Rectal smooth muscle tissue (tissue), 1 donor: Measurements from ENCODE around the gene KLHL36.
"Not testable (repeated sequence)": the region's sequence is repeated elsewhere in the genome, so short reads cannot be mapped to it uniquely, and the experiment has no call there.

Experiments used
- H3K27ac ChIP-seq: one replicate; pipeline ENCODE4 v1.7.0; 2013; ENCODE audit warnings: low read depth, low read length, inconsistent platforms
- H3K27me3 ChIP-seq: one replicate; pipeline ENCODE4 v1.7.0; 2013; ENCODE audit warnings: low read length; ENCODE audit not compliant: control insufficient read depth, insufficient read depth
- H3K36me3 ChIP-seq: one replicate; pipeline ENCODE4 v1.7.0; 2013; ENCODE audit warnings: low read length; ENCODE audit not compliant: control insufficient read depth, insufficient read depth
- H3K4me1 ChIP-seq: one replicate; pipeline ENCODE4 v1.7.0; 2013; ENCODE audit warnings: low read length; ENCODE audit not compliant: control insufficient read depth, insufficient read depth
- H3K4me3 ChIP-seq: one replicate; pipeline ENCODE4 v1.7.0; 2013; ENCODE audit warnings: low read length
- H3K9ac ChIP-seq: one replicate; pipeline ENCODE4 v1.7.0; 2013; ENCODE audit warnings: low read length

Gene KLHL36

DNA sequence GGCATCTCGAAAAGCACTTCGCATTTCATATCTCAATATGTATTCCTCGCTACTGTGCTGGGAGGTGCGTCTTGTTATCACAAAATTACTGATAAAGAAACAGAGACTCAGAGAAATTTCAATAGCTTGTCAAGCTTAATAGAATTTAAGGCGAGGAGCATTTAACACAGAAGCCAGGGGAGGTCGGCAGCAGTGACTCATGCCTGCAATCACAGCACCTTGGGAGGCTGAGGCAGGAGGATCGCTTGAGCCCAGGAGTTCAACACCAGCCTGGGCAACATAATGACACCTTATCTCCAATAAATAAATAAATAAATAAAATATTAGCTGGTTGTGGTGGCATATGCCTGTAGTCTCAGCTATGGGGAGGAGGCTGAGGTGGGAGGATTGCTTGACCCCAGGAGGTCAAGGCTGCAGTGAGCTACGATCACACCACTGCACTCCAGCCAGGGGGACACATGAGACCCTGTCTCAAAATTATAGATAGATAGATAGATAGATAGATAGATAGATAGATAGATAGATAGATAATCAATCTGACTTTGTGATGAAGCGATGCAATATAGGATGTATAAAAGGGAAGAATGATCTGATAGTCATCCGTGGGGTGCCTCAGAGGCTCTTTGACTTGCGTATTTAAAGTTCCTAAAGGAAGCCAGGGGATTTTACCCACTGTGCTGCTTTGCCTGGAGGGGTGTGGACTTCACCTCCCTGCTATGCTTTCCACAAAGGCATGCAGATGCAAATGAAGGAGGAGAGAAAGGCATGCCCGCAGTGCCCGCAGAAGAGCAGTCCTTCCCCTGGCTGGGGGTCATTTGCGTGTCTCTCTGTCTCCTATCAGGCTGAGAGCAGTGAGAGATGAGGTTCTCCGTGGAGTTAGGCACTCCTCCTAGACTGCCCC is 35.6 kb downstream of the KLHL36 start:
- H3K9ac ChIP-seq, result no peak overlapping the region
- no peaks in the 10 kb centered on the region for H3K4me1 ChIP-seq
- H3K27me3 ChIP-seq, result no peaks in the 10 kb centered on the region
- H3K27ac ChIP-seq, result no peak overlapping the region
- H3K36me3 ChIP-seq, result no peaks in the 10 kb centered on the region
- H3K4me3 ChIP-seq, result no peak overlapping the region

DNA sequence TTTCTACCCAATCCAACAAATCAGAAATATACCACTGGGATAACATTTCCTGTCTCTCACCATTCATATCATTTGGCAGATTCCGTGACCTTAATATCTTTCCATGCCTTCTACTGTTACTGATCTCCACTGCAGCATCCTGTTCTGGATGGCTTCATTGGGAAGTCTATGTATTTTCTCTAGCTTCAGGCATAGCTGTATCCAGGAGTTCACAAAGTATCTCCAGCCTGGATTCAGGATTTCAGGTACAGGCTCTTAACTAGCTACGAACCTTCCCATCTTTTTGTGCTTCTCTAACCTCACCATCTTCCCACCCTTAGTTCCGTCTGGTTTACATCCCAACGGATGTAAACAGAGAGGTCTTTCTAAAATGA is 36.3 kb downstream of the KLHL36 start:
- Histone ChIP-seq H3K4me3 (no peak overlapping the region), H3K9ac (no peak overlapping the region), H3K27ac (no peak overlapping the region), H3K4me1 (no peaks in the 10 kb centered on the region), H3K27me3 (no peaks in the 10 kb centered on the region), H3K36me3 (no peaks in the 10 kb centered on the region)

DNA sequence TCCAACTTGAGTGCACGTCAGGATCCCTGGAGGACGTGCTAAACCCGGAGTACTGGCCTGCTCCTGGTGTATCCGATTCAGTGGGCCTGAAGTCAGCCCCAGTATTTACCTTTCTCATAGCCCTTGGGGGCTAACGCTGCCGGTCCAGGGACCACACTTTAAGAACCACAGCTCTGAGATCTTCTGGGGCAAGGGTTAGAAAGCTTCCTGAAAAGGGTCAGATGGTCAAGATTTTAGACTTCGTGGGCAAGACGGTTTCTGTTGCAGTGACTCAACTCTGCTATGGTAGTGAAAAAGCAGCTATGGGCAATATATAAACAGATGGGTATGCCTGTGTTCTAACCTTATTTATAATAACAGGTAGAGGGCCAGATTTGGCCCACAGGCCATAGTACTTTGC is 36.9 kb downstream of the KLHL36 start:
- Histone ChIP-seq H3K9ac (no peak overlapping the region), H3K36me3 (no peaks in the 10 kb centered on the region), H3K4me3 (no peak overlapping the region), H3K27me3 (no peaks in the 10 kb centered on the region), H3K27ac (no peak overlapping the region), H3K4me1 (no peaks in the 10 kb centered on the region)

GRCh38 chr16:84686707-84687298 is 38.5 kb downstream of the KLHL36 start:
- Histone ChIP-seq H3K27ac (no peak overlapping the region), H3K27me3 (no peaks in the 10 kb centered on the region), H3K36me3 (no peaks in the 10 kb centered on the region), H3K4me1 (no peaks in the 10 kb centered on the region), H3K9ac (no peak overlapping the region), H3K4me3 (no peak overlapping the region)

GRCh38 chr16:84687715-84688114 is 39.4 kb downstream of the KLHL36 start:
- no peak overlapping the region for H3K9ac ChIP-seq
- H3K4me1 ChIP-seq, result no peaks in the 10 kb centered on the region
- no peaks in the 10 kb centered on the region for H3K36me3 ChIP-seq
- no peak overlapping the region for H3K27ac ChIP-seq
- H3K4me3 ChIP-seq, result no peak overlapping the region
- H3K27me3 ChIP-seq, result no peaks in the 10 kb centered on the region

- H3K27me3 ChIP-seq, H3K4me3 ChIP-seq, H3K4me1 ChIP-seq, H3K27ac ChIP-seq, H3K9ac ChIP-seq, H3K36me3 ChIP-seq: not testable (repeated sequence)
These were observed 39.9 kb downstream of the KLHL36 start for GRCh38 chr16:84688163-84688562.

DNA sequence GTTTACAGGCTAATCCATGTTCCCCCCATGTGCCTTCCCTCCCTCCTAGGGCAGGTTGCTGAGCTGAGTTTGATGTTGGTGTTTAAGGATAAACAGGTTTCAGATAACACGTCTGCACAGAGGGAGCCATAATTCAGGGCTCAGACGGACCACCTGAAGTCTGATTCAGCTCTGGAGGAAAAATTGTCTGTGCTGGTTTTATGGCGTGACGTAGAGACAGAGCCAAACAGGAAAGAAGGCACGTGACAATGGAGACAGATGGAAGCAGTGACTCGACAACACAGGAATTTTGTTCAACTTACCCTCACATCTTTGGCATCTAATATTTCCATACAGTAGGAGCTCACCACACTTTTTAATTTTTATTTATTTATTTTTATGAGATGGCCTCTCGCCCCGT is 40.8 kb downstream of the KLHL36 start:
- H3K4me3 ChIP-seq, result no peak overlapping the region

GRCh38 chr16:84690088-84690819 is 41.9 kb downstream of the KLHL36 start:
- no peaks in the 10 kb centered on the region for H3K36me3 ChIP-seq
- no peak overlapping the region for H3K4me3 ChIP-seq
- H3K27me3 ChIP-seq, result no peaks in the 10 kb centered on the region
- no peak overlapping the region for H3K27ac ChIP-seq
- no peak overlapping the region for H3K9ac ChIP-seq
- H3K4me1 ChIP-seq, result no peaks in the 10 kb centered on the region

More for the DNA sequence above, 40.8 kb downstream of the KLHL36 start:
- H3K9ac ChIP-seq, result no peak overlapping the region
- no peak overlapping the region for H3K27ac ChIP-seq
- no peaks in the 10 kb centered on the region for H3K4me1 ChIP-seq
- H3K36me3 ChIP-seq, result no peaks in the 10 kb centered on the region
- no peaks in the 10 kb centered on the region for H3K27me3 ChIP-seq

DNA sequence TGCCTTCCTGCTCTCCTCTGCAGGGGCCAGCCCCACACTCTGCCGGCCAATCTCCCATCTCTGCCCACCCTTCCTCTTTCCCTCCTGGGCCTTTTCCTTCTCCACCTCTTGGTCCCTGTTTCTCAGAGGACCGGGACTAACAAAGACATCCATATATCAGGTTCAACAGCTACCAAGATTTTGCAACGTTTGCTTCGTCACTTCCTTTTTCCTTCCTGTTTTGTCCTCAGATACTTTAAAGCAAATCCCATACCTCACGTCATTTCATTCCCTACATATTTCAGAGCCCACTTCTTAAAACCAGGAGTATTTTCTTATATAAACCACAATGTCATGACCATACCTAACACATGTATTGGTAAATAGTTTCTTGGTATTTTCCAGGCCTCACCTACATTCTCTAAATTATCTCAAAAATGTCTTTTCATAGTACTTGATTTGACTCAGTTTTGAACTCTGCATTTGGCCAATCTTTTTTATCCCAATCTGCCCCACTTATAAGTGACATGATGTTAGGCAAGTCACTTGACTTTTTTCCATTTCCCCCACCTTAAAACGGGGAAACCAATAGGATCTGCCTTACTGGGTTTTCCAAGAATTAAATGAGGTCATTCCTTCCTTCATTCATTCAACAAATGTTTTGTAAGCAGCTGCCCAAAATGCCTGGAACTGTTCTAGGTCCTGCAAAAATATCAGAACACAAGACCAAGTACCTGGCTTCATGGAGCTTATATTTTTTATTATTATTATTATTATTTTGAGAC is 44.3 kb downstream of the KLHL36 start:
- no peak overlapping the region for H3K9ac ChIP-seq
- no peak overlapping the region for H3K27ac ChIP-seq
- no peaks in the 10 kb centered on the region for H3K27me3 ChIP-seq
- no peak overlapping the region for H3K4me3 ChIP-seq
- no peaks in the 10 kb centered on the region for H3K36me3 ChIP-seq
- no peaks in the 10 kb centered on the region for H3K4me1 ChIP-seq

DNA sequence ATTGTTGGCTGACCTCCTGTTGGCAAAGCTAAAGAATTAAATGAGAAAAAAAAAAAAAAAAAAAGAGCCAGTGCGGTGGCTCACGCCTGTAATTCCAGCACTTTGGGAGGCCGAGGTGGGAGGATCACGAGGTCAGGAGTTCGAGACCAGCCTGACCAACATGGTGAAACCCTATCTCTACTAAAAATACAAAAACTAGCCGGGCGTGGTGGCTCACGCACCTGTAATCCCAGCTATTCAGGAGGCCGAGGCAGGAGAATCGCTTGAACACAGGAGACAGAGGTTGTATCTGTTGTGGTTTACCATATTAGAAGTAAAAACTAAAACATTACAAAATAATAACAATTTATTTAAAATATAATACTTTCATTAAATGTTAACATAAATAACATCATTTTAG is 45.6 kb downstream of the KLHL36 start:
- not testable (repeated sequence) for H3K4me3 ChIP-seq, H3K36me3 ChIP-seq, H3K27me3 ChIP-seq, H3K27ac ChIP-seq, H3K4me1 ChIP-seq, H3K9ac ChIP-seq

GRCh38 chr16:84694980-84695379 is 46.7 kb downstream of the KLHL36 start:
- no peaks in the 10 kb centered on the region for H3K36me3 ChIP-seq
- H3K4me1 ChIP-seq, result no peaks in the 10 kb centered on the region
- no peak overlapping the region for H3K9ac ChIP-seq
- no peak overlapping the region for H3K27ac ChIP-seq
- H3K4me3 ChIP-seq, result no peak overlapping the region
- no peaks in the 10 kb centered on the region for H3K27me3 ChIP-seq

GRCh38 chr16:84699147-84699711 is 50.9 kb downstream of the KLHL36 start:
- H3K36me3 ChIP-seq, result no peaks in the 10 kb centered on the region
- peaks cover 5% of the 10 kb centered on the region for H3K4me1 ChIP-seq
- no peaks in the 10 kb centered on the region for H3K27me3 ChIP-seq
- H3K27ac ChIP-seq, result no peak overlapping the region
- peak overlapping the region; percentile 74 for H3K4me3 ChIP-seq
- no peak overlapping the region for H3K9ac ChIP-seq
